Stimulated activated memory B cell treated with anti-CD40 and anti-IgM and Interleukin-4, amounts not matched to agents 10 μg/mL and 1 μg/mL and 100 μg/mL, for 72 hours (primary cell): ENCODE data around the gene NIPSNAP3A.
A peak's percentile ranks its signal among the peaks of the same experiment; 100 is the strongest.
"Not testable (repeated sequence)": the region's sequence is repeated elsewhere in the genome, so short reads cannot be mapped to it uniquely, and the experiment has no call there.

Experiments used
- ATAC-seq: fragments of 150-1000 bp; cut with Tn5 transposase; 2 replicates; pipeline ENCODE4 v1.10.0; 2021
- H3K27ac Mint-ChIP-seq: one replicate; pipeline ENCODE4 v1.8.0; 2022; ENCODE audit warnings: mild to moderate bottlenecking, mixed read lengths
- H3K27me3 Mint-ChIP-seq: one replicate; pipeline ENCODE4 v1.8.0; 2022; ENCODE audit warnings: mixed read lengths
- H3K36me3 Mint-ChIP-seq: one replicate; pipeline ENCODE4 v1.8.0; 2022; ENCODE audit warnings: mixed read lengths
- H3K4me1 Mint-ChIP-seq: one replicate; pipeline ENCODE4 v1.8.0; 2022; ENCODE audit warnings: mixed read lengths
- H3K4me3 Mint-ChIP-seq: one replicate; pipeline ENCODE4 v1.8.0; 2022; ENCODE audit warnings: mild to moderate bottlenecking, moderate library complexity, mixed read lengths
- H3K9me3 Mint-ChIP-seq: one replicate; pipeline ENCODE4 v1.8.0; 2022; ENCODE audit warnings: mixed read lengths

NIPSNAP3A gene

GRCh38 chr9:104765138-104765537 is 17.7 kb downstream of the NIPSNAP3A start:
- Mint-ChIP-seq H3K9me3 (no peaks in the 10 kb centered on the region), H3K27me3 (no peaks in the 10 kb centered on the region), H3K4me3 (peak overlapping the region; percentile 95), H3K4me1 (peaks cover 35% of the 10 kb centered on the region), H3K27ac (peak overlapping the region; percentile 97), H3K36me3 (no peaks in the 10 kb centered on the region)
- ATAC-seq: peak; percentile 3

GRCh38 chr9:104766025-104766424 is 18.5 kb downstream of the NIPSNAP3A start:
- no peaks in the 10 kb centered on the region for H3K9me3 Mint-ChIP-seq
- peaks cover 7% of the 10 kb centered on the region for H3K36me3 Mint-ChIP-seq
- H3K27ac Mint-ChIP-seq: peak overlapping the region; percentile 97
- ATAC-seq: no peak
- H3K27me3 Mint-ChIP-seq: no peaks in the 10 kb centered on the region
- H3K4me1 Mint-ChIP-seq: peaks cover 37% of the 10 kb centered on the region
- H3K4me3 Mint-ChIP-seq: peak overlapping the region; percentile 95

- Mint-ChIP-seq H3K9me3 (no peaks in the 10 kb centered on the region), H3K4me3 (no peak overlapping the region), H3K4me1 (peaks cover 52% of the 10 kb centered on the region)
These were observed 20.0 kb downstream of the NIPSNAP3A start for GRCh38 chr9:104767507-104767906.

GRCh38 chr9:104769029-104769428 is 21.5 kb downstream of the NIPSNAP3A start:
- H3K27me3 Mint-ChIP-seq, ATAC-seq, H3K4me3 Mint-ChIP-seq, H3K9me3 Mint-ChIP-seq: not testable (repeated sequence)
- peak overlapping the region; percentile 86 for H3K27ac Mint-ChIP-seq
- H3K4me1 Mint-ChIP-seq: peaks cover 50% of the 10 kb centered on the region
- H3K36me3 Mint-ChIP-seq: peaks cover 16% of the 10 kb centered on the region

More at GRCh38 chr9:104767507-104767906, 20.0 kb downstream of the NIPSNAP3A start:
- Mint-ChIP-seq H3K27ac (no peak overlapping the region), H3K36me3 (peaks cover 16% of the 10 kb centered on the region), H3K27me3 (no peaks in the 10 kb centered on the region)
- no peak for ATAC-seq

GRCh38 chr9:104769655-104770054 is 22.2 kb downstream of the NIPSNAP3A start:
- no peaks in the 10 kb centered on the region for H3K9me3 Mint-ChIP-seq
- peaks cover 49% of the 10 kb centered on the region for H3K4me1 Mint-ChIP-seq
- no peak overlapping the region for H3K4me3 Mint-ChIP-seq
- no peaks in the 10 kb centered on the region for H3K27me3 Mint-ChIP-seq
- H3K27ac Mint-ChIP-seq: peak overlapping the region; percentile 86
- peaks cover 16% of the 10 kb centered on the region for H3K36me3 Mint-ChIP-seq
- peak; percentile 65 for ATAC-seq

GRCh38 chr9:104772714-104773510 is 25.4 kb downstream of the NIPSNAP3A start:
- Mint-ChIP-seq H3K27ac (peak overlapping the region; percentile 82), H3K36me3 (peaks cover 19% of the 10 kb centered on the region), H3K4me3 (peak overlapping the region; percentile 76), H3K27me3 (no peaks in the 10 kb centered on the region), H3K9me3 (no peaks in the 10 kb centered on the region), H3K4me1 (peaks cover 33% of the 10 kb centered on the region)
- peak; percentile 49 for ATAC-seq

GRCh38 chr9:104774132-104774531 is 26.6 kb downstream of the NIPSNAP3A start:
- ATAC-seq: no peak
- no peaks in the 10 kb centered on the region for H3K9me3 Mint-ChIP-seq
- H3K27me3 Mint-ChIP-seq: no peaks in the 10 kb centered on the region
- H3K4me3 Mint-ChIP-seq: no peak overlapping the region
- peaks cover 31% of the 10 kb centered on the region for H3K36me3 Mint-ChIP-seq
- H3K27ac Mint-ChIP-seq: no peak overlapping the region
- peaks cover 33% of the 10 kb centered on the region for H3K4me1 Mint-ChIP-seq

- no peaks in the 10 kb centered on the region for H3K27me3 Mint-ChIP-seq
- peaks cover 25% of the 10 kb centered on the region for H3K4me1 Mint-ChIP-seq
- peak; percentile 98 for ATAC-seq
- peaks cover 32% of the 10 kb centered on the region for H3K36me3 Mint-ChIP-seq
- H3K9me3 Mint-ChIP-seq: no peaks in the 10 kb centered on the region
- no peak overlapping the region for H3K27ac Mint-ChIP-seq
- no peak overlapping the region for H3K4me3 Mint-ChIP-seq
These were observed 27.5 kb downstream of the NIPSNAP3A start for GRCh38 chr9:104774831-104775573.

GRCh38 chr9:104775574-104775936 is 28.1 kb downstream of the NIPSNAP3A start:
- H3K9me3 Mint-ChIP-seq: no peaks in the 10 kb centered on the region
- peaks cover 27% of the 10 kb centered on the region for H3K4me1 Mint-ChIP-seq
- H3K4me3 Mint-ChIP-seq: no peak overlapping the region
- H3K27me3 Mint-ChIP-seq: no peaks in the 10 kb centered on the region
- peaks cover 30% of the 10 kb centered on the region for H3K36me3 Mint-ChIP-seq
- H3K27ac Mint-ChIP-seq: no peak overlapping the region
- ATAC-seq: peak; percentile 82

GRCh38 chr9:104775976-104776375 is 28.5 kb downstream of the NIPSNAP3A start:
- no peak for ATAC-seq
- no peaks in the 10 kb centered on the region for H3K27me3 Mint-ChIP-seq

GRCh38 chr9:104776797-104777196 is 29.3 kb downstream of the NIPSNAP3A start:
- Mint-ChIP-seq H3K27ac (no peak overlapping the region), H3K4me3 (no peak overlapping the region), H3K4me1 (peaks cover 24% of the 10 kb centered on the region), H3K9me3 (no peaks in the 10 kb centered on the region), H3K36me3 (peaks cover 18% of the 10 kb centered on the region), H3K27me3 (no peaks in the 10 kb centered on the region)
- no peak for ATAC-seq

More at GRCh38 chr9:104775976-104776375, 28.5 kb downstream of the NIPSNAP3A start:
- Mint-ChIP-seq H3K4me3 (no peak overlapping the region), H3K9me3 (no peaks in the 10 kb centered on the region), H3K27ac (no peak overlapping the region), H3K4me1 (peaks cover 31% of the 10 kb centered on the region), H3K36me3 (peaks cover 26% of the 10 kb centered on the region)

GRCh38 chr9:104778802-104779201 is 31.3 kb downstream of the NIPSNAP3A start:
- Mint-ChIP-seq H3K4me3 (no peak overlapping the region), H3K4me1 (peaks cover 11% of the 10 kb centered on the region), H3K36me3 (peaks cover 16% of the 10 kb centered on the region), H3K9me3 (no peaks in the 10 kb centered on the region), H3K27ac (no peak overlapping the region), H3K27me3 (no peaks in the 10 kb centered on the region)
- no peak for ATAC-seq

- ATAC-seq: no peak
- no peaks in the 10 kb centered on the region for H3K9me3 Mint-ChIP-seq
These were observed 31.9 kb downstream of the NIPSNAP3A start for GRCh38 chr9:104779334-104779733.

GRCh38 chr9:104779946-104780535 is 32.6 kb downstream of the NIPSNAP3A start:
- Mint-ChIP-seq H3K27ac (peak overlapping the region; percentile 9), H3K27me3 (no peaks in the 10 kb centered on the region), H3K36me3 (peaks cover 16% of the 10 kb centered on the region), H3K4me1 (peaks cover 18% of the 10 kb centered on the region), H3K9me3 (no peaks in the 10 kb centered on the region), H3K4me3 (no peak overlapping the region)
- ATAC-seq: no peak

More at GRCh38 chr9:104779334-104779733, 31.9 kb downstream of the NIPSNAP3A start:
- Mint-ChIP-seq H3K4me1 (peaks cover 16% of the 10 kb centered on the region), H3K4me3 (no peak overlapping the region), H3K27ac (no peak overlapping the region), H3K36me3 (peaks cover 16% of the 10 kb centered on the region), H3K27me3 (no peaks in the 10 kb centered on the region)

GRCh38 chr9:104780796-104781395 is 33.4 kb downstream of the NIPSNAP3A start:
- H3K9me3 Mint-ChIP-seq: no peaks in the 10 kb centered on the region
- H3K4me1 Mint-ChIP-seq: peaks cover 18% of the 10 kb centered on the region
- no peaks in the 10 kb centered on the region for H3K27me3 Mint-ChIP-seq
- ATAC-seq: no peak
- H3K36me3 Mint-ChIP-seq: peaks cover 19% of the 10 kb centered on the region
- no peak overlapping the region for H3K27ac Mint-ChIP-seq
- no peak overlapping the region for H3K4me3 Mint-ChIP-seq
